ENCODE data around the gene ALX1. TPM values are rescaled to one million over a fixed set of nuclear protein-coding genes. Genes with fewer than 3 reads are reported as not detected.

ALX1 gene
- not detected for polyA plus RNA-seq (2013)

DNA sequence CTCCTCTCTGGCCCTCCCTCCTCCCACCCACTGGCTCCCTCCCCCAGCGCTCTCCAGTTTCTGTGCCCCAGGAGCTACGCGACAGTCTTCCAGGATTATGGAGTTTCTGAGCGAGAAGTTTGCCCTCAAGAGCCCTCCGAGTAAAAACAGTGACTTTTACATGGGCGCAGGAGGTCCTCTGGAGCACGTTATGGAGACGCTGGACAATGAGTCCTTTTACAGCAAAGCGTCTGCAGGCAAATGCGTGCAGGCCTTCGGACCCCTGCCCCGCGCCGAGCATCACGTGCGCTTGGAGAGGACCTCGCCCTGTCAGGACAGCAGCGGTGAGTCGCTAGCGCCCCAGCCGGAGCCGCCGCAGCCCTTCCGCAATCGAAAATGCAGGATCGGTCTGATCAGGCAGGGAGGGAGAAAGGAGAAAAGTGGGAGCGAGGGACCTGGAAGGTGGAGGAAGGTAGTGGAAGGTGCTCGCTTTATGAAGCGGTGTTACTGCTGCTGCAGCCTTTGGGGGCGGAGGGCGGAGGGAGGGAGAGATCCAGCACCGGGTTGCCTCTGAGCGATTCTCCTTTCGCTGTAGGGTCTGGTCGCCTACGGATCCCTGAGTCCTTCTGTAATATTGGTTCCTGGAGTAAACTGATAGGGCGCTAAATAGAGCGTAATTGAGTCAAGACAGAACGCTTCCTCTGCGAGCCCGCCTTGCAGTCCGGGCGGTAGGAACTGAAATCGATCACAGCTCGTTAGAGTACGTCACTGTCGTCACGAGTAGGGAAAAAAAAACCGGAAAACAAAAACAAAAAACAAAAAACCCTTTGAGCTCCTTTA lies at the start of gene ALX1:
Gene ALX1 (plus strand): TSS at position 56 of the 819 bp plus-strand sequence. CDS start 42 bp downstream, at position 98.
- Histone ChIP-seq H3K4me1 (ENCODE audit: control extremely low read depth in 1 of 4, control insufficient read depth in 4 of 4, insufficient read depth in 4 of 4, low read length in 3 of 4) (peaks cover 0 to 13% (median 9%) of the 10 kb centered on the region in 4 experiments), H3K27me3 (replicated peaks in 2 of 5; ENCODE audit: control insufficient read depth in 4 of 5, insufficient read depth in 5 of 5, low read length in 4 of 5) (peaks cover 35 to 96% (median 67%) of the 10 kb centered on the region in 5 experiments), H3K36me3 (ENCODE audit: control insufficient read depth in 4 of 4, insufficient read depth in 4 of 4, low read length in 3 of 4) (no peaks in the 10 kb centered on the region), H3K27ac (ENCODE audit: insufficient read depth in 1 of 2, low read depth in 1 of 2, low read length in 2 of 2, poor library complexity in 1 of 2, severe bottlenecking in 2 of 2) (no peak within 1 kb of the TSS), H3K9me3 (ENCODE audit: control extremely low read depth in 1 of 5, control insufficient read depth in 4 of 5, insufficient read depth in 2 of 5, low read depth in 1 of 5, low read length in 4 of 5) (peaks cover 0 to 3% (median 0%) of the 10 kb centered on the region in 5 experiments), H3K4me3 (ENCODE audit: control insufficient read depth in 1 of 7, extremely low read depth in 1 of 7, insufficient read depth in 4 of 7, low read depth in 2 of 7, low read length in 6 of 7) (peak within 1 kb of the TSS in 5 of 7 experiments; percentile 10 to 55 (median 25))
- CTCF ChIA-PET = no interaction called here
- under 1% methylated on average over 37 of the region's 49 CpGs for WGBS (ENCODE audit: insufficient coverage)
- peak in 2 of 3 donors; percentile 56 to 58 for DNase-seq
- POLR2A ChIA-PET = no interaction called here

DNA sequence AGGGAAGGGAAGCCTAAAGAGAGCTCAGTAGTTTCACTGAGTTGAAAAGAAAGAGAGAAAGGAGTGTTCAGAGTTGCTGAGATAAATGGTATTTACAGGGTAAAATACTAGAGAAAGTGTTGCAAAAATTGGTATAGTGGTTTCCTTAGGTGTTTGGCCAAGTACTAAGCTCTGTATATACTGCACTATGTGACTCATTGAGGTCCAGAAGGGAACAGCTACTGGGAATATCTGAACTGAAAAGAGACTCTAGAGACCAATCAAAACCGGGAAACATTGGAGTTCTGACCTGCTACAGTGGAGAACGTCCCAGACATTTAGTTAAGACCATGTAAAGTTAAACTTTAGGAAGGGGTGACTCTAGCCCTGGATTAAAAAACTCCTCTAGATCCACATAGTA lies 42.7 kb upstream of the ALX1 start:
- DNase-seq = no peak
- POLR2A ChIA-PET = no interaction called here
- CTCF ChIA-PET = no interaction called here
- WGBS (ENCODE audit: insufficient coverage) = 83% methylated on average over 2 of the region's 2 CpGs
- Histone ChIP-seq H3K36me3 (ENCODE audit: control insufficient read depth in 4 of 4, insufficient read depth in 4 of 4, low read length in 3 of 4) (no peaks in the 10 kb centered on the region), H3K27me3 (replicated peaks in 2 of 5; ENCODE audit: control insufficient read depth in 4 of 5, insufficient read depth in 5 of 5, low read length in 4 of 5) (peaks cover 0 to 3% (median 0%) of the 10 kb centered on the region in 5 experiments), H3K27ac (ENCODE audit: insufficient read depth in 1 of 2, low read depth in 1 of 2, low read length in 2 of 2, poor library complexity in 1 of 2, severe bottlenecking in 2 of 2) (no peak overlapping the region), H3K9me3 (ENCODE audit: control extremely low read depth in 1 of 5, control insufficient read depth in 4 of 5, insufficient read depth in 2 of 5, low read depth in 1 of 5, low read length in 4 of 5) (no peaks in the 10 kb centered on the region), H3K4me3 (ENCODE audit: control insufficient read depth in 1 of 7, extremely low read depth in 1 of 7, insufficient read depth in 4 of 7, low read depth in 2 of 7, low read length in 6 of 7) (no peak overlapping the region), H3K4me1 (ENCODE audit: control extremely low read depth in 1 of 4, control insufficient read depth in 4 of 4, insufficient read depth in 4 of 4, low read length in 3 of 4) (no peaks in the 10 kb centered on the region)

DNA sequence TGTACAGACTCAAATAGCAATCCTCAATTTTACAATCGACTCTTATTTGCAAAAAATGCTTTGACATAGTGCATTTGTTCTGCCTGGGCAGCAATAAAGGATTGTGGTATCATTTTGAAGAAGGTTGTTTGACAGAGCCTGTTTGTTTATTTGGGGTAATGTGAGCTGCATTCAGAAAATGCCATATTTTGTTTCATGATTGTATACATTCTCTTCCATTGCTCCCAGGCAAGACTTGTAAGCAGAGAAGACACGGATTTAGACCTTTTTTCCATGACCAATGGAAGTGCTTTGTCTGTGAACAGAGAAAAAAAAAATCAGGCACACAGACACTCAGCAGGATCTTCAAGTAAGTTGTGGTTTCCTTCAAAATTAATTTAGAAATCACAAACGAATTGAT lies 35.5 kb upstream of the ALX1 start:
- no peaks in the 10 kb centered on the region for H3K4me1 ChIP-seq (ENCODE audit: control extremely low read depth in 1 of 4, control insufficient read depth in 4 of 4, insufficient read depth in 4 of 4, low read length in 3 of 4)
- H3K36me3 ChIP-seq (ENCODE audit: control insufficient read depth in 4 of 4, insufficient read depth in 4 of 4, low read length in 3 of 4) = no peaks in the 10 kb centered on the region
- POLR2A ChIA-PET = no interaction called here
- peaks cover 0 to 7% (median 6%) of the 10 kb centered on the region in 5 experiments for H3K27me3 ChIP-seq (replicated peaks in 2 of 5; ENCODE audit: control insufficient read depth in 4 of 5, insufficient read depth in 5 of 5, low read length in 4 of 5)
- no peak overlapping the region for H3K4me3 ChIP-seq (ENCODE audit: control insufficient read depth in 1 of 7, extremely low read depth in 1 of 7, insufficient read depth in 4 of 7, low read depth in 2 of 7, low read length in 6 of 7)
- DNase-seq = no peak
- 70% methylated on average over 2 of the region's 3 CpGs for WGBS (ENCODE audit: insufficient coverage)
- H3K9me3 ChIP-seq (ENCODE audit: control extremely low read depth in 1 of 5, control insufficient read depth in 4 of 5, insufficient read depth in 2 of 5, low read depth in 1 of 5, low read length in 4 of 5) = no peaks in the 10 kb centered on the region
- CTCF ChIA-PET = no interaction called here
- no peak overlapping the region for H3K27ac ChIP-seq (ENCODE audit: insufficient read depth in 1 of 2, low read depth in 1 of 2, low read length in 2 of 2, poor library complexity in 1 of 2, severe bottlenecking in 2 of 2)

- peaks cover 0 to 2% (median 0%) of the 10 kb centered on the region in 5 experiments for H3K27me3 ChIP-seq (replicated peaks in 2 of 5; ENCODE audit: control insufficient read depth in 4 of 5, insufficient read depth in 5 of 5, low read length in 4 of 5)
- no peaks in the 10 kb centered on the region for H3K9me3 ChIP-seq (ENCODE audit: control extremely low read depth in 1 of 5, control insufficient read depth in 4 of 5, insufficient read depth in 2 of 5, low read depth in 1 of 5, low read length in 4 of 5)
- H3K36me3 ChIP-seq (ENCODE audit: control insufficient read depth in 4 of 4, insufficient read depth in 4 of 4, low read length in 3 of 4) = no peaks in the 10 kb centered on the region
- CTCF ChIA-PET = no interaction called here
- WGBS (ENCODE audit: insufficient coverage) = 77% methylated on average over 3 of the region's 4 CpGs
- no peak overlapping the region for H3K4me3 ChIP-seq (ENCODE audit: control insufficient read depth in 1 of 7, extremely low read depth in 1 of 7, insufficient read depth in 4 of 7, low read depth in 2 of 7, low read length in 6 of 7)
- POLR2A ChIA-PET = no interaction called here
- no peaks in the 10 kb centered on the region for H3K4me1 ChIP-seq (ENCODE audit: control extremely low read depth in 1 of 4, control insufficient read depth in 4 of 4, insufficient read depth in 4 of 4, low read length in 3 of 4)
- no peak for DNase-seq
- no peak overlapping the region for H3K27ac ChIP-seq (ENCODE audit: insufficient read depth in 1 of 2, low read depth in 1 of 2, low read length in 2 of 2, poor library complexity in 1 of 2, severe bottlenecking in 2 of 2)
These were observed 26.2 kb upstream of the ALX1 start for GRCh38 chr12:85253853-85254252.

- Histone ChIP-seq H3K4me3 (ENCODE audit: control insufficient read depth in 1 of 7, extremely low read depth in 1 of 7, insufficient read depth in 4 of 7, low read depth in 2 of 7, low read length in 6 of 7) (no peak overlapping the region), H3K9me3 (ENCODE audit: control extremely low read depth in 1 of 5, control insufficient read depth in 4 of 5, insufficient read depth in 2 of 5, low read depth in 1 of 5, low read length in 4 of 5) (no peaks in the 10 kb centered on the region), H3K36me3 (ENCODE audit: control insufficient read depth in 4 of 4, insufficient read depth in 4 of 4, low read length in 3 of 4) (no peaks in the 10 kb centered on the region), H3K27ac (ENCODE audit: insufficient read depth in 1 of 2, low read depth in 1 of 2, low read length in 2 of 2, poor library complexity in 1 of 2, severe bottlenecking in 2 of 2) (no peak overlapping the region), H3K4me1 (ENCODE audit: control extremely low read depth in 1 of 4, control insufficient read depth in 4 of 4, insufficient read depth in 4 of 4, low read length in 3 of 4) (no peaks in the 10 kb centered on the region), H3K27me3 (replicated peaks in 2 of 5; ENCODE audit: control insufficient read depth in 4 of 5, insufficient read depth in 5 of 5, low read length in 4 of 5) (peaks cover 0 to 2% (median 0%) of the 10 kb centered on the region in 5 experiments)
- CTCF ChIA-PET = no interaction called here
- POLR2A ChIA-PET = no interaction called here
- DNase-seq = no peak
- no CpG with 5 or more reads among the region's 1 CpG for WGBS (ENCODE audit: insufficient coverage)
These were observed 22.3 kb upstream of the ALX1 start for GRCh38 chr12:85257671-85258070.

DNA sequence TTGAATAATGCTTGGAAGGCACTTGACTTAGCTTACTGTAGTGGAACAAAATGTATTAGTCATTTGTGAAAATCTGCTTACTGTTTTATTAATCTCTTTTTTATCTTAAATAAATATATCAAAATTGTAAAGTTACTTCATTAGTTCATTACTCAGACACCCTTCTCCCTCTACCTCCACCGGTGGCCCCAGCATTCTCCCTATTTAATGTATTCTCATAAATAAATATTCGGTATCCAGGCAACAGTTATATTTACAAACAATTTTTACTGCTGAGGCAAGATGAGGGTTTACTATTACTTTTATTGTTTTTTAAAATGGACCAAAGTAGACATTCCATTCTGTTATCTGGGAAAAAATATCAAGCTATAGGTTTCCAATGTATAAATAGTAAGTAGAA lies 19.6 kb upstream of the ALX1 start:
- Histone ChIP-seq H3K36me3 (ENCODE audit: control insufficient read depth in 4 of 4, insufficient read depth in 4 of 4, low read length in 3 of 4) (no peaks in the 10 kb centered on the region), H3K27me3 (replicated peaks in 2 of 5; ENCODE audit: control insufficient read depth in 4 of 5, insufficient read depth in 5 of 5, low read length in 4 of 5) (peaks cover 0 to 2% (median 0%) of the 10 kb centered on the region in 5 experiments), H3K4me3 (ENCODE audit: control insufficient read depth in 1 of 7, extremely low read depth in 1 of 7, insufficient read depth in 4 of 7, low read depth in 2 of 7, low read length in 6 of 7) (no peak overlapping the region), H3K27ac (ENCODE audit: insufficient read depth in 1 of 2, low read depth in 1 of 2, low read length in 2 of 2, poor library complexity in 1 of 2, severe bottlenecking in 2 of 2) (no peak overlapping the region), H3K9me3 (ENCODE audit: control extremely low read depth in 1 of 5, control insufficient read depth in 4 of 5, insufficient read depth in 2 of 5, low read depth in 1 of 5, low read length in 4 of 5) (no peaks in the 10 kb centered on the region), H3K4me1 (ENCODE audit: control extremely low read depth in 1 of 4, control insufficient read depth in 4 of 4, insufficient read depth in 4 of 4, low read length in 3 of 4) (no peaks in the 10 kb centered on the region)
- no CpG with 5 or more reads among the region's 2 CpGs for WGBS (ENCODE audit: insufficient coverage)
- no peak for DNase-seq
- ChIA-PET CTCF (no interaction called here), POLR2A (no interaction called here)

DNA sequence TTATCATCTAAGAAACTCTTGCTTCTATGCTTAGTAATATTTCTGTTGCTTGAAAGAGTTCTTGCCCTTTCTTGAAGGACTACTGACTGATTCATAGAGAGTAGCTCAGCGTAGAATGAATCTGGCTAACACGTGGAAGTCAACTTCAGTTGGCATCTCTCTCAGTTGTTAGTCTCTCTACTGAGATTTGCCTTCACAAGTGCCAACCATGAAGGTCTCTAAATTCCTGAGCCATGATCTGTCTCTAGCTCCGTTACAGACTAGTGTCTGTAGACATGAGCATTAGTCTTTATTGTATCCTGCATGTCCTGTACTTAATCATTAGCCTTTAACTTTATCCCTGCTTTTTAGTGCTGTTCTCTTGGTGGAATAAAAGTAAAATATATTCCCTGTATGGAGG lies 19.1 kb upstream of the ALX1 start:
- ChIA-PET CTCF (interaction anchor here (0.7 kb wide), 1 partner anchor 106 kb away, joined by 3 read pairs; no protein-coding TSS in a partner anchor), POLR2A (no interaction called here)
- H3K4me1 ChIP-seq (ENCODE audit: control extremely low read depth in 1 of 4, control insufficient read depth in 4 of 4, insufficient read depth in 4 of 4, low read length in 3 of 4) = peaks cover 0 to 2% (median 0%) of the 10 kb centered on the region in 4 experiments
- no peak overlapping the region for H3K27ac ChIP-seq (ENCODE audit: insufficient read depth in 1 of 2, low read depth in 1 of 2, low read length in 2 of 2, poor library complexity in 1 of 2, severe bottlenecking in 2 of 2)
- H3K9me3 ChIP-seq (ENCODE audit: control extremely low read depth in 1 of 5, control insufficient read depth in 4 of 5, insufficient read depth in 2 of 5, low read depth in 1 of 5, low read length in 4 of 5) = no peaks in the 10 kb centered on the region
- H3K36me3 ChIP-seq (ENCODE audit: control insufficient read depth in 4 of 4, insufficient read depth in 4 of 4, low read length in 3 of 4) = no peaks in the 10 kb centered on the region
- peaks cover 0 to 2% (median 0%) of the 10 kb centered on the region in 5 experiments for H3K27me3 ChIP-seq (replicated peaks in 2 of 5; ENCODE audit: control insufficient read depth in 4 of 5, insufficient read depth in 5 of 5, low read length in 4 of 5)
- H3K4me3 ChIP-seq (ENCODE audit: control insufficient read depth in 1 of 7, extremely low read depth in 1 of 7, insufficient read depth in 4 of 7, low read depth in 2 of 7, low read length in 6 of 7) = no peak overlapping the region
- WGBS (ENCODE audit: insufficient coverage) = 63% methylated on average over 3 of the region's 3 CpGs
- no peak for DNase-seq

Measured in common myeloid progenitor, CD34-positive (primary cell).